GM12878 (cell line): Measurements from ENCODE around the gene EXOC4. TPM values are rescaled to one million over a fixed set of nuclear protein-coding genes. Genes with fewer than 3 reads are reported as not detected.

Experiments used
- ATAC-seq: fragments of 200-7000 bp; cut with Tn5 transposase; 3 replicates; pipeline ENCODE4 v1.9.1; 2020; ENCODE audit warnings: mild to moderate bottlenecking, moderate library complexity
- BruUV-seq: library from RNA; stranded (reverse); fragments of 400-500 nt; replicated peaks from 2 replicates; lab custom pipeline; 2021; lab: Mats Ljungman, UMichigan
- CTCF ChIA-PET: fragments of 300-600 bp; sonication (Branson Sonifier 250); formaldehyde crosslinking; extraction: SDS; loops from one replicate; lab custom pipeline; 2021; ENCODE audit warnings: inconsistent platforms; lab: Yijun Ruan, JAX
- POLR2A ChIA-PET: fragments of 350-600 bp; formaldehyde crosslinking; extraction: SDS; loops from one replicate; lab custom pipeline; 2021; ENCODE audit warnings: inconsistent platforms; lab: Charles Lee
- RAD21 ChIA-PET: fragments of 300-600 bp; sonication (Branson Sonifier 250); formaldehyde crosslinking; loops from one replicate; lab custom pipeline; 2023; ENCODE audit warnings: antibody characterized with exemption; ENCODE audit not compliant: unreplicated experiment; lab: Charles Lee
- SMC1A ChIA-PET: fragments of 300-600 bp; sonication (Branson Sonifier 250); formaldehyde crosslinking; loops from one replicate; lab custom pipeline; 2023; ENCODE audit not compliant: unreplicated experiment, uncharacterized antibody; lab: Charles Lee
- DNase-seq: peaks from one replicate; pipeline ENCODE4 v3.0.0-alpha.2; 2011; ENCODE audit warnings: low read depth, low spot score
- FAIRE-seq: peaks from 3 replicates; lab custom pipeline; 2011; peaks lifted over from hg19 to GRCh38; lab: Jason Lieb, UNC
- H2AFZ ChIP-seq: 2 replicates; pipeline ENCODE4 v1.6.0; 2011; ENCODE audit warnings: low read depth, low read length, control low read depth; ENCODE audit not compliant: control insufficient read depth
- H3K27ac ChIP-seq: 2 replicates; pipeline ENCODE4 v1.5.1; 2011; ENCODE audit warnings: control low read depth; ENCODE audit not compliant: control insufficient read depth, insufficient read depth
- H3K27me3 ChIP-seq, 2 experiments: replicated peaks in 1 of 2; 2 replicates each; pipeline versions ENCODE4 v1.6.0 to v1.6.1; 2011; ENCODE audit warnings: low read length in 1 of 2; ENCODE audit not compliant: control insufficient read depth in 2 of 2, insufficient read depth in 2 of 2
- H3K36me3 ChIP-seq, 2 experiments: 2 replicates each; pipeline ENCODE4 v1.5.1; 2011; ENCODE audit warnings: low read length in 1 of 2; ENCODE audit not compliant: control insufficient read depth in 2 of 2, insufficient read depth in 2 of 2
- H3K4me1 ChIP-seq: 2 replicates; pipeline ENCODE4 v1.6.1; 2011; ENCODE audit warnings: mild to moderate bottlenecking, low read length, moderate library complexity, mixed read lengths; ENCODE audit not compliant: control insufficient read depth, insufficient read depth
- H3K4me2 ChIP-seq: 2 replicates; pipeline ENCODE4 v1.6.0; 2011; ENCODE audit warnings: control low read depth; ENCODE audit not compliant: control insufficient read depth, insufficient read depth
- H3K4me3 ChIP-seq: fragments of 200-600 bp; sonication (generic); 2 replicates; pipeline ENCODE4 v1.5.1; 2016
- H3K79me2 ChIP-seq: 2 replicates; pipeline ENCODE4 v1.6.0; 2011; ENCODE audit warnings: low read length; ENCODE audit not compliant: control insufficient read depth, insufficient read depth
- H3K9ac ChIP-seq: 2 replicates; pipeline ENCODE4 v1.8.0; 2011; ENCODE audit warnings: low read length, control low read depth, mixed read lengths; ENCODE audit not compliant: control insufficient read depth, insufficient read depth
- H3K9me3 ChIP-seq: replicated peaks from 3 replicates; pipeline ENCODE4 v1.5.1; 2011; ENCODE audit warnings: mild to moderate bottlenecking, low read length; ENCODE audit not compliant: control insufficient read depth, insufficient read depth
- H4K20me1 ChIP-seq: 2 replicates; pipeline ENCODE4 v1.6.0; 2011; ENCODE audit not compliant: control insufficient read depth, insufficient read depth
- CBX3 ChIP-seq: fragments of 200-600 bp; sonication (generic); IDR thresholded peaks from 2 replicates; pipeline ENCODE4 v1.6.1; 2016; ENCODE audit warnings: low read depth, borderline replicate concordance
- EP300 ChIP-seq, 2 experiments: fragments of 150-350 bp in 1 of 2; IDR thresholded peaks; 2 replicates each; pipeline ENCODE4 v1.6.1; 2011 to 2012; ENCODE audit warnings: low read depth in 2 of 2, low read length in 2 of 2, borderline replicate concordance in 1 of 2, improper control_type of control experiment in 1 of 2, inconsistent platforms in 1 of 2; ENCODE audit not compliant: control insufficient read depth in 1 of 2
- FOS ChIP-seq: IDR thresholded peaks from 3 replicates; pipeline ENCODE4 v1.6.1; 2011; ENCODE audit warnings: borderline replicate concordance; ENCODE audit not compliant: insufficient read length; ENCODE audit errors: extremely low read depth
- FOXM1 ChIP-seq: IDR thresholded peaks from 2 replicates; pipeline ENCODE4 v1.6.1; 2012; ENCODE audit warnings: low read depth, mild to moderate bottlenecking, inconsistent platforms, low read length, moderate library complexity
- NR2C1 ChIP-seq: fragments of 450-650 bp; IDR thresholded peaks from 2 replicates; pipeline ENCODE4 v1.6.1; 2017; ENCODE audit warnings: antibody characterized with exemption, mild to moderate bottlenecking, moderate library complexity
- POLR2A ChIP-seq: IDR thresholded peaks from 2 replicates; pipeline ENCODE4 v1.6.1; 2011; ENCODE audit warnings: low read depth, mild to moderate bottlenecking, low read length
- STAT1 ChIP-seq: fragments of 450-650 bp; conservative IDR thresholded peaks from 2 replicates; pipeline ENCODE4 v1.6.1; 2014; ENCODE audit warnings: antibody characterized with exemption, mild to moderate bottlenecking
- ZNF622 ChIP-seq: fragments of 450-650 bp; IDR thresholded peaks from 2 replicates; pipeline ENCODE4 v1.6.1; 2017; ENCODE audit warnings: mild to moderate bottlenecking, inconsistent platforms
- ZSCAN29 ChIP-seq: fragments of 450-650 bp; IDR thresholded peaks from 2 replicates; pipeline ENCODE4 v1.6.1; 2017; ENCODE audit warnings: mild to moderate bottlenecking, moderate library complexity
- WGBS: methylation state at CpG from one replicate; pipeline ENCODE4 v1.1.6; 2016; ENCODE audit warnings: low lambda C conversion rate; ENCODE audit not compliant: insufficient replicate concordance, insufficient coverage; ENCODE audit errors: missing lambda C conversion rate; 5-methylcytosine and 5-hydroxymethylcytosine counted together
- in situ Hi-C: fragments of 300-500 bp; cut with MboI; formaldehyde crosslinking; loops from 9 replicates; pipeline ENCODE4 v1.14.3; 2018; ENCODE audit warnings: mixed read lengths
- intact Hi-C: fragments of 100-400 bp; cut with micrococcal nuclease; formaldehyde crosslinking; loops from one replicate; pipeline ENCODE4 v1.14.2; 2022; ENCODE audit not compliant: unreplicated experiment
- polyA plus RNA-seq, 11 experiments: library from polyadenylated mRNA; depleted of rRNA in 4 of 11; unstranded in 6 of 11; stranded (reverse) in 5 of 11; fragments of >200 nt; fragmentation: Nextera tagmentation in 4 of 11; fragmentation: Illumina TruSeq in 1 of 11; extraction: Ambion mirVana in 4 of 11; extraction: Trizol in 1 of 11; gene quantifications; 1 replicate in 1 of 11; 2 replicates in 10 of 11; pipeline versions ENCODE4 v1.2.1 to v1.2.3, GENCODE V29; 2011 to 2016; ENCODE audit warnings: inconsistent platforms in 2 of 11, missing spikeins in 2 of 11, low read depth in 1 of 11
- total RNA-seq, 4 experiments: library from RNA; depleted of rRNA in 3 of 4; stranded (reverse); fragments of >200 nt in 3 of 4; fragmentation: Illumina TruSeq in 1 of 4; extraction: Trizol in 1 of 4; gene quantifications; 2 replicates each; pipeline versions ENCODE4 v1.2.1 to v1.2.3, GENCODE V29; 2013 to 2021
- TF ChIP-seq, protein P1 (sequence below): fragments of 150-350 bp; IDR thresholded peaks from 2 replicates; pipeline ENCODE4 v1.6.1; 2014; ENCODE audit warnings: mild to moderate bottlenecking, low read depth, low read length
- TF ChIP-seq, protein P2 (sequence below): IDR thresholded peaks from 2 replicates; pipeline ENCODE4 v1.6.1; 2012; ENCODE audit warnings: improper control_type of control experiment, low read depth, low read length; ENCODE audit not compliant: insufficient replicate concordance

EXOC4 gene
- total and polyA plus RNA-seq, 10 of the 15 experiments (the other 5 are each of a cell fraction or from before 2014, with no cell fraction given) = 13.2 to 44.5 (median 29.6) TPM

DNA sequence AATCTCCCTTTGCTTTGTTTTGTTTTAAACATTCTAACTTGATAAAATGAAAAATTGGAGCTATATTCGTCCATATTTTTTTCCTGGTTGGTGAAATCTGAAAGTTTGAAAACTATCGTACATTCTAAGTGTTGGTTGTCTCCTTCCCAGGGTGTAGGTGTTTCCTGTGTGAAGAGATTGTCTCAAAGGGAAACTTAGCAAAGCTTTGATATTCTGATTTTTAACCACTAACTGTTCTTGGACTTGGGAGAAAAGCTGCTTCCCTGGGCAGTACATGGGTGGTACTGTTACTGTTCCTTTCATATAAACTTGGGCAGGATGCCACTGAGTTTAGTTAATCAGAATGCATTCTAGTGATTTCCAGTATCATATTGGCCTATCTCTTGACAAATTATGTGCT, 620.8 kb downstream of the EXOC4 start:
- RAD21 ChIA-PET = no interaction called here
- Histone ChIP-seq H3K27ac (no peak overlapping the region), H3K36me3 (no peaks in the 10 kb centered on the region), H3K79me2 (no peaks in the 10 kb centered on the region), H3K4me1 (no peaks in the 10 kb centered on the region), H3K9ac (no peak overlapping the region), H3K4me3 (no peak overlapping the region), H3K4me2 (no peak overlapping the region), H4K20me1 (no peaks in the 10 kb centered on the region), H3K27me3 (no peaks in the 10 kb centered on the region), H2AFZ (no peak overlapping the region), H3K9me3 (no peaks in the 10 kb centered on the region)
- no TSS peak for BruUV-seq
- no peak for FAIRE-seq
- in situ Hi-C loops (no loop called here), intact Hi-C loops (no loop called here)
- CTCF ChIA-PET = interaction anchor here (0.6 to 1.7 kb wide), 3 partner anchors 18 to 602 kb away, joined by 3 to 8 read pairs (median 3); no protein-coding TSS in a partner anchor
- POLR2A ChIA-PET = interaction anchor here (0.8 kb wide), 1 partner anchor 10 kb away, joined by 6 read pairs; no protein-coding TSS in a partner anchor
- SMC1A ChIA-PET = no interaction called here
- WGBS = 37% methylated on average over 2 of the region's 2 CpGs
- ATAC-seq = no peak
- DNase-seq = no peak
- TF ChIP-seq FOXM1 (no peak), EP300 (IDR thresholded peaks at IDR 0.05; ENCODE audit: borderline replicate concordance in 1 of 2, control insufficient read depth in 1 of 2, low read depth in 2 of 2, low read length in 2 of 2) (no peak), ZNF622 (no peak), POLR2A (no peak), STAT1 (no peak), FOS (no peak), ZSCAN29 (no peak), CBX3 (no peak), NR2C1 (no peak)
- TF ChIP-seq, protein P1, sequence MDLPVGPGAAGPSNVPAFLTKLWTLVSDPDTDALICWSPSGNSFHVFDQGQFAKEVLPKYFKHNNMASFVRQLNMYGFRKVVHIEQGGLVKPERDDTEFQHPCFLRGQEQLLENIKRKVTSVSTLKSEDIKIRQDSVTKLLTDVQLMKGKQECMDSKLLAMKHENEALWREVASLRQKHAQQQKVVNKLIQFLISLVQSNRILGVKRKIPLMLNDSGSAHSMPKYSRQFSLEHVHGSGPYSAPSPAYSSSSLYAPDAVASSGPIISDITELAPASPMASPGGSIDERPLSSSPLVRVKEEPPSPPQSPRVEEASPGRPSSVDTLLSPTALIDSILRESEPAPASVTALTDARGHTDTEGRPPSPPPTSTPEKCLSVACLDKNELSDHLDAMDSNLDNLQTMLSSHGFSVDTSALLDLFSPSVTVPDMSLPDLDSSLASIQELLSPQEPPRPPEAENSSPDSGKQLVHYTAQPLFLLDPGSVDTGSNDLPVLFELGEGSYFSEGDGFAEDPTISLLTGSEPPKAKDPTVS = no peak
- TF ChIP-seq, protein P2, sequence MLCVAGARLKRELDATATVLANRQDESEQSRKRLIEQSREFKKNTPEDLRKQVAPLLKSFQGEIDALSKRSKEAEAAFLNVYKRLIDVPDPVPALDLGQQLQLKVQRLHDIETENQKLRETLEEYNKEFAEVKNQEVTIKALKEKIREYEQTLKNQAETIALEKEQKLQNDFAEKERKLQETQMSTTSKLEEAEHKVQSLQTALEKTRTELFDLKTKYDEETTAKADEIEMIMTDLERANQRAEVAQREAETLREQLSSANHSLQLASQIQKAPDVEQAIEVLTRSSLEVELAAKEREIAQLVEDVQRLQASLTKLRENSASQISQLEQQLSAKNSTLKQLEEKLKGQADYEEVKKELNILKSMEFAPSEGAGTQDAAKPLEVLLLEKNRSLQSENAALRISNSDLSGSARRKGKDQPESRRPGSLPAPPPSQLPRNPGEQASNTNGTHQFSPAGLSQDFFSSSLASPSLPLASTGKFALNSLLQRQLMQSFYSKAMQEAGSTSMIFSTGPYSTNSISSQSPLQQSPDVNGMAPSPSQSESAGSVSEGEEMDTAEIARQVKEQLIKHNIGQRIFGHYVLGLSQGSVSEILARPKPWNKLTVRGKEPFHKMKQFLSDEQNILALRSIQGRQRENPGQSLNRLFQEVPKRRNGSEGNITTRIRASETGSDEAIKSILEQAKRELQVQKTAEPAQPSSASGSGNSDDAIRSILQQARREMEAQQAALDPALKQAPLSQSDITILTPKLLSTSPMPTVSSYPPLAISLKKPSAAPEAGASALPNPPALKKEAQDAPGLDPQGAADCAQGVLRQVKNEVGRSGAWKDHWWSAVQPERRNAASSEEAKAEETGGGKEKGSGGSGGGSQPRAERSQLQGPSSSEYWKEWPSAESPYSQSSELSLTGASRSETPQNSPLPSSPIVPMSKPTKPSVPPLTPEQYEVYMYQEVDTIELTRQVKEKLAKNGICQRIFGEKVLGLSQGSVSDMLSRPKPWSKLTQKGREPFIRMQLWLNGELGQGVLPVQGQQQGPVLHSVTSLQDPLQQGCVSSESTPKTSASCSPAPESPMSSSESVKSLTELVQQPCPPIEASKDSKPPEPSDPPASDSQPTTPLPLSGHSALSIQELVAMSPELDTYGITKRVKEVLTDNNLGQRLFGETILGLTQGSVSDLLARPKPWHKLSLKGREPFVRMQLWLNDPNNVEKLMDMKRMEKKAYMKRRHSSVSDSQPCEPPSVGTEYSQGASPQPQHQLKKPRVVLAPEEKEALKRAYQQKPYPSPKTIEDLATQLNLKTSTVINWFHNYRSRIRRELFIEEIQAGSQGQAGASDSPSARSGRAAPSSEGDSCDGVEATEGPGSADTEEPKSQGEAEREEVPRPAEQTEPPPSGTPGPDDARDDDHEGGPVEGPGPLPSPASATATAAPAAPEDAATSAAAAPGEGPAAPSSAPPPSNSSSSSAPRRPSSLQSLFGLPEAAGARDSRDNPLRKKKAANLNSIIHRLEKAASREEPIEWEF = no peak
